H1 (cell line): ENCODE results near the gene CRYBG3. TPM values are rescaled to one million over a fixed set of nuclear protein-coding genes. Genes with fewer than 3 reads are reported as not detected.

ENCODE experiments used
- CTCF ChIA-PET: fragments of 300-600 bp; sonication (Branson Sonifier 250); formaldehyde crosslinking; loops from one replicate; lab custom pipeline; 2021; ENCODE audit not compliant: partially characterized antibody; lab: Charles Lee
- POLR2A ChIA-PET: fragments of 300-600 bp; sonication (Branson Sonifier 250); formaldehyde crosslinking; loops from one replicate; lab custom pipeline; 2021; ENCODE audit warnings: inconsistent platforms; ENCODE audit not compliant: partially characterized antibody; lab: Charles Lee
- DNase-seq, 2 experiments: peaks; one replicate each; pipeline versions ENCODE4 v3.0.0 to v3.0.0-alpha.2; 2010 to 2022; ENCODE audit warnings: low spot score in 2 of 2, low read depth in 1 of 2, mixed read lengths in 1 of 2
- FAIRE-seq: peaks from 2 replicates; lab custom pipeline; 2011; peaks lifted over from hg19 to GRCh38; lab: Jason Lieb, UNC
- H2AFZ ChIP-seq: 2 replicates; pipeline ENCODE4 v1.8.1; 2012; ENCODE audit warnings: low read length, inconsistent platforms
- H2AK5ac ChIP-seq: 2 replicates; pipeline ENCODE4 v1.6.1; 2013; ENCODE audit warnings: low read depth, low read length
- H2BK120ac ChIP-seq: replicated peaks from 2 replicates; pipeline ENCODE3; 2013; ENCODE audit warnings: low read depth, low read length, inconsistent platforms
- H2BK12ac ChIP-seq: 2 replicates; pipeline ENCODE4 v1.6.1; 2013; ENCODE audit warnings: low read depth, low read length
- H2BK15ac ChIP-seq: 2 replicates; pipeline ENCODE4 v1.6.1; 2013; ENCODE audit warnings: low read length
- H2BK20ac ChIP-seq: 2 replicates; pipeline ENCODE4 v1.6.1; 2013; ENCODE audit warnings: low read length
- H2BK5ac ChIP-seq: 2 replicates; pipeline ENCODE4 v1.6.1; 2013; ENCODE audit warnings: low read depth, low read length
- H3K14ac ChIP-seq: 2 replicates; pipeline ENCODE4 v1.6.1; 2013; ENCODE audit warnings: inconsistent platforms; ENCODE audit not compliant: insufficient read length
- H3K18ac ChIP-seq: 2 replicates; pipeline ENCODE4 v1.6.1; 2013; ENCODE audit warnings: low read length; ENCODE audit errors: extremely low read depth
- H3K23ac ChIP-seq: 2 replicates; pipeline ENCODE4 v1.6.1; 2013; ENCODE audit warnings: inconsistent platforms; ENCODE audit not compliant: insufficient read length
- H3K23me2 ChIP-seq: 2 replicates; pipeline ENCODE4 v1.6.1; 2013; ENCODE audit warnings: low read depth, low read length
- H3K27ac ChIP-seq: 2 replicates; pipeline ENCODE4 v1.6.1; 2011; ENCODE audit warnings: low read depth, low read length, inconsistent platforms
- H3K27me3 ChIP-seq, 4 experiments: replicated peaks in 1 of 4; 1 replicate in 1 of 4; 2 replicates in 3 of 4; pipeline versions ENCODE4 v1.6.1 to v1.8.1; 2011 to 2013; ENCODE audit warnings: low read length in 3 of 4, mild to moderate bottlenecking in 3 of 4, inconsistent platforms in 2 of 4, mixed read lengths in 2 of 4, moderate library complexity in 1 of 4; ENCODE audit not compliant: control insufficient read depth in 3 of 4, insufficient read depth in 3 of 4; ENCODE audit errors: extremely low read depth in 1 of 4
- H3K36me3 ChIP-seq, 4 experiments: 2 replicates each; pipeline versions ENCODE4 v1.6.1 to v1.8.1; 2011 to 2013; ENCODE audit warnings: mild to moderate bottlenecking in 4 of 4, low read length in 3 of 4, moderate library complexity in 2 of 4, control low read depth in 1 of 4, inconsistent platforms in 1 of 4; ENCODE audit not compliant: insufficient read depth in 4 of 4, control insufficient read depth in 2 of 4
- H3K4ac ChIP-seq: replicated peaks from 2 replicates; pipeline ENCODE3; 2013; ENCODE audit warnings: low read length, low read depth, mixed read lengths, inconsistent platforms; ENCODE audit not compliant: insufficient read length
- H3K4me1 ChIP-seq, 4 experiments: replicated peaks in 1 of 4; 1 replicate in 1 of 4; 2 replicates in 3 of 4; pipeline versions ENCODE4 v1.6.1 to v1.8.1; 2011 to 2013; ENCODE audit warnings: low read length in 3 of 4, inconsistent platforms in 2 of 4, mixed read lengths in 1 of 4; ENCODE audit not compliant: insufficient read depth in 4 of 4, control insufficient read depth in 3 of 4
- H3K4me2 ChIP-seq, 2 experiments: 2 replicates each; pipeline versions ENCODE4 v1.6.1 to v1.8.1; 2011 to 2013; ENCODE audit warnings: low read depth in 2 of 2, low read length in 2 of 2, control low read depth in 1 of 2, inconsistent platforms in 1 of 2, mild to moderate bottlenecking in 1 of 2; ENCODE audit not compliant: insufficient read depth in 1 of 2
- H3K4me3 ChIP-seq, 4 experiments: fragments of 200-600, 300-600 bp in 1 of 4; sonication (generic), shearing (Covaris generic), sonication (Bioruptor Twin) in 1 of 4; 2 replicates each; pipeline versions ENCODE4 v1.5.1 to v1.8.1; 2011 to 2016; ENCODE audit warnings: low read length in 4 of 4, low read depth in 3 of 4, control low read depth in 2 of 4, inconsistent platforms in 2 of 4, mild to moderate bottlenecking in 2 of 4, mixed read lengths in 1 of 4, moderate library complexity in 1 of 4; ENCODE audit not compliant: insufficient read depth in 2 of 4; ENCODE audit errors: extremely low read depth in 1 of 4
- H3K56ac ChIP-seq: replicated peaks from 2 replicates; pipeline ENCODE3; 2013; ENCODE audit warnings: low read depth, mild to moderate bottlenecking, mixed read lengths, low read length, inconsistent platforms; ENCODE audit not compliant: insufficient read length
- H3K79me1 ChIP-seq: 2 replicates; pipeline ENCODE4 v1.6.1; 2013; ENCODE audit warnings: low read depth, low read length, control low read depth
- H3K79me2 ChIP-seq, 2 experiments: 2 replicates each; pipeline versions ENCODE4 v1.6.1 to v1.8.1; 2012 to 2013; ENCODE audit warnings: low read length in 2 of 2, mild to moderate bottlenecking in 2 of 2, inconsistent platforms in 1 of 2; ENCODE audit not compliant: insufficient read depth in 2 of 2, control insufficient read depth in 1 of 2
- H3K9ac ChIP-seq, 4 experiments: replicated peaks in 1 of 4; 1 replicate in 1 of 4; 2 replicates in 3 of 4; pipeline versions ENCODE4 v1.6.1 to v1.8.1; 2011 to 2013; ENCODE audit warnings: low read depth in 3 of 4, low read length in 3 of 4, control low read depth in 2 of 4, mild to moderate bottlenecking in 2 of 4, moderate library complexity in 2 of 4, inconsistent platforms in 1 of 4; ENCODE audit errors: extremely low read depth in 1 of 4
- H3K9me3 ChIP-seq, 2 experiments: 2 replicates each; pipeline versions ENCODE4 v1.6.1 to v1.8.1; 2012 to 2013; ENCODE audit warnings: mild to moderate bottlenecking in 2 of 2, moderate library complexity in 2 of 2, control low read depth in 1 of 2, inconsistent platforms in 1 of 2, low read depth in 1 of 2, low read length in 1 of 2, mixed read lengths in 1 of 2; ENCODE audit not compliant: insufficient read depth in 2 of 2
- H4K20me1 ChIP-seq, 2 experiments: replicated peaks in 1 of 2; 2 replicates each; pipeline versions ENCODE3 to v1.8.1; 2011 to 2013; ENCODE audit warnings: inconsistent platforms in 2 of 2, low read length in 2 of 2, mild to moderate bottlenecking in 1 of 2; ENCODE audit not compliant: insufficient read depth in 2 of 2, control insufficient read depth in 1 of 2
- H4K5ac ChIP-seq: 2 replicates; pipeline ENCODE4 v1.6.1; 2013; ENCODE audit warnings: low read length, low read depth, mixed read lengths, inconsistent platforms; ENCODE audit not compliant: insufficient read length
- H4K8ac ChIP-seq: 2 replicates; pipeline ENCODE4 v1.8.0; 2013; ENCODE audit warnings: mild to moderate bottlenecking, moderate library complexity, low read length, inconsistent platforms; ENCODE audit not compliant: insufficient read depth; ENCODE audit errors: extremely low read depth
- H4K91ac ChIP-seq: replicated peaks from 2 replicates; pipeline ENCODE3; 2013; ENCODE audit warnings: low read length, mixed read lengths, inconsistent platforms; ENCODE audit not compliant: insufficient read length
- CBX8 ChIP-seq: fragments of 300-800, 300-1000 bp; sonication (generic); IDR thresholded peaks from 2 replicates; pipeline ENCODE4 v1.7.1; 2016; ENCODE audit warnings: low read depth, low read length, borderline replicate concordance
- E2F6 ChIP-seq: IDR thresholded peaks from 2 replicates; pipeline ENCODE4 v1.6.1; 2012; ENCODE audit warnings: inconsistent platforms
- EGR1 ChIP-seq: IDR thresholded peaks from 2 replicates; pipeline ENCODE4 v1.6.1; 2011; ENCODE audit warnings: low read depth, low read length, borderline replicate concordance
- RXRA ChIP-seq: IDR thresholded peaks from 2 replicates; pipeline ENCODE4 v1.6.1; 2011; ENCODE audit warnings: low read depth, mild to moderate bottlenecking, low read length, moderate library complexity; ENCODE audit not compliant: insufficient read depth
- SAP30 ChIP-seq: fragments of 300-600 bp; sonication (generic); IDR thresholded peaks from 2 replicates; pipeline ENCODE4 v1.7.1; 2012; ENCODE audit warnings: low read length, moderate library complexity, mild to moderate bottlenecking, inconsistent platforms; ENCODE audit not compliant: insufficient read depth, insufficient replicate concordance
- SIRT6 ChIP-seq: IDR thresholded peaks from one replicate; pipeline ENCODE4 v1.7.1; 2012; ENCODE audit warnings: low read length, inconsistent platforms
- SP4 ChIP-seq: IDR thresholded peaks from 2 replicates; pipeline ENCODE4 v1.6.1; 2012; ENCODE audit warnings: low read length, inconsistent platforms
- YY1 ChIP-seq: IDR thresholded peaks from 2 replicates; pipeline ENCODE4 v1.6.1; 2011; ENCODE audit warnings: low read depth, mild to moderate bottlenecking, low read length
- WGBS, 2 experiments: shearing (Covaris generic) in 1 of 2; methylation state at CpG; one replicate each; pipeline versions ENCODE4 v1.1.6 to v1.1.7; 2013 to 2015; ENCODE audit warnings: low lambda C conversion rate in 2 of 2, mixed read lengths in 2 of 2, inconsistent platforms in 1 of 2, low coverage in 1 of 2, missing lambda C conversion rate in 1 of 2; ENCODE audit not compliant: insufficient replicate concordance in 2 of 2, insufficient coverage in 1 of 2, insufficient read length in 1 of 2; ENCODE audit errors: extremely low coverage in 1 of 2, missing lambda C conversion rate in 1 of 2; 5-methylcytosine and 5-hydroxymethylcytosine counted together
- polyA plus RNA-seq, 7 experiments: library from polyadenylated mRNA; depleted of rRNA in 3 of 7; stranded (reverse) in 5 of 7; unstranded in 2 of 7; fragments of >200 nt in 5 of 7; fragments of 200-250 nt in 2 of 7; gene quantifications; 1 replicate in 5 of 7; 2 replicates in 1 of 7; 4 replicates in 1 of 7; pipeline versions ENCODE4 v1.2.1 to v1.2.3, GENCODE V29; 2011 to 2013; ENCODE audit warnings: missing spikeins in 2 of 7, mixed read lengths in 2 of 7
- total RNA-seq: library from RNA; stranded (reverse); fragmentation: NEBNext Ultra II Directional; extraction: Animal tissue kit (Norgen Biotek cat#: 25700); gene quantifications from 2 replicates; pipeline ENCODE4 v1.2.1, GENCODE V29; 2021
- TF ChIP-seq, protein P1 (sequence below): IDR thresholded peaks from 2 replicates; pipeline ENCODE4 v1.6.1; 2012; ENCODE audit warnings: low read length, inconsistent platforms

Gene CRYBG3
- total and polyA plus RNA-seq, 2 of the 8 experiments (the other 6 are each of a cell fraction or from before 2014, with no cell fraction given) = 2.1 to 8.0 TPM

DNA sequence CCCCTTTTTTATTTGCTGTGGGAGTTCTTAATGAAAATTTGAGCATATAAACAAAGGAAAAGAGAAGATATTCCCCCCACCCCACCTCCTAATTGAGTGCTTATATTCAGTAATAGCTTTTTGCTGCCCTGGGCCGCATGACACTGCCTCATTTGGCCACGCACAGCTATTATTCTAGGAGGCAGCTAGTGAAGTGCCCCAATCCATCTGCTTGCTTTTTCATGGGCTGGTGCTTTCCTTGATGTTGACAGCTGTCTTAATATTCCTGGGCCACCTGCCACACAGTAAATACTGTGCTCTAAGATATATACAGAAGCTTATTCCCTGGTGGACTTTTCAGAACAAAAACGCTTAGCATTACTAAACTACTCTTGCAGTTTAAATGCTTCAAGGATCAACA lies 3.8 kb upstream of the CRYBG3 start:
- Histone ChIP-seq H3K14ac (no peak overlapping the region), H2BK5ac (no peak overlapping the region), H4K5ac (no peak overlapping the region), H3K27me3 (peaks cover 0 to 15% (median 8%) of the 10 kb centered on the region in 4 experiments; a peak in 5 of 7 replicates), H2BK20ac (no peak overlapping the region), H3K56ac (no peak overlapping the region), H3K4me3 (no peak overlapping the region), H2BK12ac (no peak overlapping the region), H3K4ac (no peak overlapping the region), H4K20me1 (no peaks in the 10 kb centered on the region), H4K91ac (no peak overlapping the region), H2BK120ac (no peak overlapping the region), H3K27ac (no peak overlapping the region), H2BK15ac (no peak overlapping the region), H4K8ac (no peak overlapping the region), H2AFZ (no peak overlapping the region), H3K4me2 (no peak overlapping the region), H3K36me3 (no peaks in the 10 kb centered on the region), H3K9me3 (no peaks in the 10 kb centered on the region), H3K4me1 (no peaks in the 10 kb centered on the region), H2AK5ac (no peak overlapping the region), H3K23ac (no peak overlapping the region), H3K9ac (no peak overlapping the region), H3K18ac (no peak overlapping the region), H3K23me2 (peaks cover 3% of the 10 kb centered on the region), H3K79me1 (no peaks in the 10 kb centered on the region), H3K79me2 (no peaks in the 10 kb centered on the region)
- FAIRE-seq (no peak), DNase-seq (no peak)
- ChIA-PET CTCF (no interaction called here), POLR2A (no interaction called here)
- WGBS, 2 experiments = 81% methylated on average over 3 of the region's 3 CpGs; no CpG with 5 or more reads in 1 of the 2 experiments
- no peak for TF ChIP-seq SIRT6
- no peak for TF ChIP-seq SP4
- TF ChIP-seq RXRA = no peak
- TF ChIP-seq CBX8 = no peak
- TF ChIP-seq EGR1 = no peak
- TF ChIP-seq, protein P1, sequence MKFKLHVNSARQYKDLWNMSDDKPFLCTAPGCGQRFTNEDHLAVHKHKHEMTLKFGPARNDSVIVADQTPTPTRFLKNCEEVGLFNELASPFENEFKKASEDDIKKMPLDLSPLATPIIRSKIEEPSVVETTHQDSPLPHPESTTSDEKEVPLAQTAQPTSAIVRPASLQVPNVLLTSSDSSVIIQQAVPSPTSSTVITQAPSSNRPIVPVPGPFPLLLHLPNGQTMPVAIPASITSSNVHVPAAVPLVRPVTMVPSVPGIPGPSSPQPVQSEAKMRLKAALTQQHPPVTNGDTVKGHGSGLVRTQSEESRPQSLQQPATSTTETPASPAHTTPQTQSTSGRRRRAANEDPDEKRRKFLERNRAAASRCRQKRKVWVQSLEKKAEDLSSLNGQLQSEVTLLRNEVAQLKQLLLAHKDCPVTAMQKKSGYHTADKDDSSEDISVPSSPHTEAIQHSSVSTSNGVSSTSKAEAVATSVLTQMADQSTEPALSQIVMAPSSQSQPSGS = no peak
- TF ChIP-seq SAP30 = no peak
- no peak for TF ChIP-seq YY1
- TF ChIP-seq E2F6 = no peak
